IMR-90 (cell line): Measurements from ENCODE around the gene MMP10. TPM values are rescaled to one million over a fixed set of nuclear protein-coding genes. Genes with fewer than 3 reads are reported as not detected.

Experiments used
- ATAC-seq: fragments of 200-7000 bp; cut with Tn5 transposase; 2 replicates; pipeline ENCODE4 v1.9.1; 2020; ENCODE audit warnings: low read depth, mild to moderate bottlenecking, moderate library complexity
- BruUV-seq: library from RNA; stranded (reverse); fragments of 400-500 nt; replicated peaks from 2 replicates; lab custom pipeline; 2021; lab: Mats Ljungman, UMichigan
- CTCF ChIA-PET: fragments of 300-600 bp; formaldehyde crosslinking; extraction: SDS; loops from one replicate; lab custom pipeline; 2021; ENCODE audit warnings: antibody characterized with exemption; lab: Yijun Ruan, JAX
- POLR2A ChIA-PET: fragments of 300-600 bp; sonication (Branson Sonifier 250); formaldehyde crosslinking; loops from one replicate; lab custom pipeline; 2022; ENCODE audit warnings: antibody characterized with exemption; ENCODE audit not compliant: unreplicated experiment; lab: Charles Lee
- DNase-seq: peaks from one replicate; pipeline ENCODE4 v3.0.0; 2013
- H2AFZ ChIP-seq: replicated peaks from 2 replicates; pipeline ENCODE3; 2013; ENCODE audit warnings: low read length, mild to moderate bottlenecking; ENCODE audit not compliant: poor library complexity
- H2AK5ac ChIP-seq: 2 replicates; pipeline ENCODE4 v1.6.1; 2013; ENCODE audit warnings: low read depth, low read length, inconsistent platforms
- H2AK9ac ChIP-seq: replicated peaks from 2 replicates; pipeline ENCODE3; 2013; ENCODE audit warnings: mild to moderate bottlenecking, low read depth, low read length, moderate library complexity; ENCODE audit not compliant: poor library complexity
- H2BK120ac ChIP-seq: 2 replicates; pipeline ENCODE4 v1.6.1; 2013; ENCODE audit warnings: low read depth, low read length, inconsistent platforms
- H2BK15ac ChIP-seq: 3 replicates; pipeline ENCODE4 v1.6.1; 2013; ENCODE audit warnings: low read depth, low read length, inconsistent platforms
- H2BK20ac ChIP-seq: 2 replicates; pipeline ENCODE4 v1.6.1; 2013; ENCODE audit warnings: low read depth, mild to moderate bottlenecking, inconsistent platforms, low read length, moderate library complexity
- H2BK5ac ChIP-seq: 2 replicates; pipeline ENCODE4 v1.6.1; 2013; ENCODE audit warnings: mild to moderate bottlenecking, low read depth, low read length, inconsistent platforms; ENCODE audit not compliant: poor library complexity, severe bottlenecking
- H3K14ac ChIP-seq: replicated peaks from 2 replicates; pipeline ENCODE4 v1.6.1; 2013; ENCODE audit warnings: low read depth, low read length, inconsistent platforms
- H3K18ac ChIP-seq: 2 replicates; pipeline ENCODE4 v1.6.1; 2013; ENCODE audit warnings: low read depth, low read length, control low read depth
- H3K23ac ChIP-seq: 2 replicates; pipeline ENCODE4 v1.6.1; 2013; ENCODE audit warnings: low read depth, low read length, inconsistent platforms
- H3K27ac ChIP-seq: 2 replicates; pipeline ENCODE4 v1.5.1; 2013; ENCODE audit warnings: mild to moderate bottlenecking, control low read depth, low read length; ENCODE audit not compliant: insufficient read depth
- H3K27me3 ChIP-seq: 2 replicates; pipeline ENCODE4 v1.6.1; 2013; ENCODE audit warnings: low read length; ENCODE audit not compliant: control insufficient read depth, insufficient read depth
- H3K36me3 ChIP-seq: 2 replicates; pipeline ENCODE4 v1.6.1; 2013; ENCODE audit warnings: low read length, mixed read lengths; ENCODE audit not compliant: control insufficient read depth, insufficient read depth
- H3K4ac ChIP-seq: 2 replicates; pipeline ENCODE4 v1.6.1; 2013; ENCODE audit warnings: low read depth, low read length, inconsistent platforms
- H3K4me1 ChIP-seq: 2 replicates; pipeline ENCODE4 v1.6.1; 2013; ENCODE audit warnings: low read length, mixed read lengths; ENCODE audit not compliant: control insufficient read depth, insufficient read depth
- H3K4me2 ChIP-seq: 2 replicates; pipeline ENCODE4 v1.6.1; 2013; ENCODE audit warnings: low read depth, mild to moderate bottlenecking, control low read depth, low read length, moderate library complexity
- H3K4me3 ChIP-seq: 2 replicates; pipeline ENCODE4 v1.5.1; 2013; ENCODE audit warnings: low read depth, mild to moderate bottlenecking, control low read depth, low read length, moderate library complexity; ENCODE audit not compliant: insufficient read depth
- H3K56ac ChIP-seq: 2 replicates; pipeline ENCODE4 v1.6.1; 2013; ENCODE audit warnings: low read length, inconsistent platforms; ENCODE audit not compliant: insufficient read depth; ENCODE audit errors: extremely low read depth
- H3K79me1 ChIP-seq, 2 experiments: 2 replicates each; pipeline ENCODE4 v1.6.1; 2013; ENCODE audit warnings: low read length in 2 of 2, inconsistent platforms in 1 of 2, low read depth in 1 of 2
- H3K9ac ChIP-seq: 2 replicates; pipeline ENCODE4 v1.6.1; 2013; ENCODE audit warnings: low read depth, low read length, control low read depth
- H3K9me1 ChIP-seq: 2 replicates; pipeline ENCODE4 v1.6.1; 2013; ENCODE audit warnings: low read length, inconsistent platforms; ENCODE audit not compliant: insufficient read depth
- H3K9me3 ChIP-seq: 2 replicates; pipeline ENCODE4 v1.6.1; 2013; ENCODE audit warnings: low read length; ENCODE audit not compliant: control insufficient read depth, insufficient read depth
- H4K20me1 ChIP-seq: 2 replicates; pipeline ENCODE4 v1.6.1; 2013; ENCODE audit warnings: low read length, inconsistent platforms; ENCODE audit not compliant: insufficient read depth
- H4K5ac ChIP-seq: 2 replicates; pipeline ENCODE4 v1.6.1; 2013; ENCODE audit warnings: mild to moderate bottlenecking, low read depth, low read length, control low read depth
- H4K8ac ChIP-seq, 2 experiments: 2 replicates each; pipeline ENCODE4 v1.6.1; 2013; ENCODE audit warnings: low read depth in 2 of 2, low read length in 2 of 2, control low read depth in 1 of 2, inconsistent platforms in 1 of 2
- H4K91ac ChIP-seq: 2 replicates; pipeline ENCODE4 v1.6.1; 2013; ENCODE audit warnings: low read depth, low read length, inconsistent platforms; ENCODE audit not compliant: insufficient read depth
- BHLHE40 ChIP-seq: fragments of 150-350 bp; IDR thresholded peaks from 2 replicates; pipeline ENCODE4 v1.6.1; 2016; ENCODE audit warnings: mild to moderate bottlenecking, low read depth, low read length
- CEBPB ChIP-seq: IDR thresholded peaks from 2 replicates; pipeline ENCODE4 v1.6.1; 2012; ENCODE audit warnings: low read depth, low read length, improper control_type of control experiment
- CHD1 ChIP-seq: IDR thresholded peaks from 2 replicates; pipeline ENCODE4 v1.6.1; 2012; ENCODE audit warnings: low read depth, low read length, improper control_type of control experiment
- FOS ChIP-seq: fragments of 150-350 bp; IDR thresholded peaks from 2 replicates; pipeline ENCODE4 v1.6.1; 2016; ENCODE audit warnings: low read depth, low read length
- MAFK ChIP-seq: IDR thresholded peaks from 2 replicates; pipeline ENCODE4 v1.6.1; 2012; ENCODE audit warnings: low read depth, low read length, improper control_type of control experiment
- MAZ ChIP-seq: IDR thresholded peaks from 2 replicates; pipeline ENCODE4 v1.6.1; 2012; ENCODE audit warnings: low read depth, mild to moderate bottlenecking, low read length, improper control_type of control experiment, moderate library complexity, borderline replicate concordance
- MXI1 ChIP-seq: IDR thresholded peaks from 2 replicates; pipeline ENCODE4 v1.6.1; 2012; ENCODE audit warnings: low read depth, mild to moderate bottlenecking, low read length, moderate library complexity, borderline replicate concordance
- RCOR1 ChIP-seq: IDR thresholded peaks from 2 replicates; pipeline ENCODE4 v1.6.1; 2012; ENCODE audit warnings: mild to moderate bottlenecking, low read length, improper control_type of control experiment; ENCODE audit not compliant: insufficient replicate concordance
- RFX5 ChIP-seq: IDR thresholded peaks from 2 replicates; pipeline ENCODE4 v1.8.0; 2012; ENCODE audit warnings: low read depth, mild to moderate bottlenecking, low read length, moderate library complexity
- USF2 ChIP-seq: fragments of 150-350 bp; IDR thresholded peaks from 2 replicates; pipeline ENCODE4 v1.6.1; 2017; ENCODE audit warnings: mild to moderate bottlenecking, antibody characterized with exemption, low read length, low read depth
- WGBS, 2 experiments: methylation state at CpG; one replicate each; pipeline versions ENCODE4 v1.1.5 to v1.1.7; 2013; ENCODE audit warnings: missing lambda C conversion rate in 2 of 2; ENCODE audit not compliant: insufficient read length in 1 of 2; ENCODE audit errors: extremely low coverage in 2 of 2; 5-methylcytosine and 5-hydroxymethylcytosine counted together
- dilution Hi-C: fragments of 300-500 bp; cut with HindIII; formaldehyde crosslinking; loops from one replicate; pipeline ENCODE4 v1.14.3; 2018; ENCODE audit warnings: low sequenced_read_pairs; ENCODE audit not compliant: unreplicated experiment
- in situ Hi-C: fragments of 300-500 bp; cut with MboI; formaldehyde crosslinking; loops from 3 replicates; pipeline ENCODE4 v1.14.3; 2019; ENCODE audit warnings: low sequenced_read_pairs, inconsistent platforms, mixed read lengths
- intact Hi-C: fragments of 100-400 bp; cut with micrococcal nuclease; formaldehyde crosslinking; loops from 2 replicates; pipeline ENCODE4 v1.10.0; 2022
- polyA plus RNA-seq, 3 experiments: library from polyadenylated mRNA; depleted of rRNA; stranded (reverse); fragments of >200 nt; gene quantifications; 2 replicates each; pipeline ENCODE4 v1.2.3, GENCODE V29; 2012; ENCODE audit warnings: low replicate concordance in 1 of 3
- total RNA-seq: library from RNA; depleted of rRNA; stranded (reverse); fragments of >200 nt; gene quantifications from 2 replicates; pipeline ENCODE4 v1.2.3, GENCODE V29; 2012

MMP10 gene
- total and polyA plus RNA-seq, 2 of the 4 experiments (the other 2 are of a cell fraction): not detected

GRCh38 chr11:102761646-102762238 is 18.7 kb downstream of the MMP10 start:
- Histone ChIP-seq H2BK120ac (0 out of 2 replicates have a peak overlapping the region, but pooled peaks have one; percentile 35), H3K9me3 (no peaks in the 10 kb centered on the region), H3K9ac (no peak overlapping the region), H3K4ac (no peak overlapping the region), H3K36me3 (no peaks in the 10 kb centered on the region), H3K9me1 (no peaks in the 10 kb centered on the region), H4K5ac (no peak overlapping the region), H3K18ac (no peak overlapping the region), H4K20me1 (no peaks in the 10 kb centered on the region), H3K4me2 (no peak overlapping the region), H3K56ac (no peak overlapping the region), H3K23ac (no peak overlapping the region), H2AK5ac (no peak overlapping the region), H4K8ac (no peak overlapping the region), H4K91ac (no peak overlapping the region), H3K4me3 (no peak overlapping the region), H3K14ac (no peak overlapping the region), H2BK15ac (no peak overlapping the region), H3K27ac (no peak overlapping the region), H3K79me1 (no peaks in the 10 kb centered on the region), H3K4me1 (peaks cover 3% of the 10 kb centered on the region; the same call in 1 of the 2 replicates), H2BK20ac (no peak overlapping the region), H3K27me3 (no peaks in the 10 kb centered on the region; the same call in 1 of the 2 replicates), H2AK9ac (no peak overlapping the region), H2AFZ (no peak overlapping the region), H2BK5ac (no peak overlapping the region)
- dilution Hi-C loops (no loop called here), in situ Hi-C loops (no loop called here), intact Hi-C loops (no loop called here)
- POLR2A ChIA-PET: interaction anchor here (0.6 to 0.7 kb wide), 2 partner anchors 193 to 1186 kb away, joined by 3 to 5 read pairs; no protein-coding TSS in a partner anchor
- TF ChIP-seq RCOR1: no peak
- TF ChIP-seq MAFK: no peak
- TF ChIP-seq USF2: no peak
- no peak for TF ChIP-seq MXI1
- TF ChIP-seq CHD1: no peak
- TF ChIP-seq BHLHE40: no peak
- no peak for TF ChIP-seq CEBPB
- TF ChIP-seq RFX5: no peak
- no peak for TF ChIP-seq MAZ
- no peak for TF ChIP-seq FOS
- 40% methylated on average over 1 of the region's 4 CpGs; no CpG with 5 or more reads in 1 of the 2 experiments for WGBS, 2 experiments
- ATAC-seq: no peak
- DNase-seq: no peak
- CTCF ChIA-PET: interaction anchor here (1.3 kb wide), 1 partner anchor 19 kb away, joined by 4 read pairs; the partner anchor contains the start of gene MMP10
- no TSS peak for BruUV-seq
